ENCODE measurements around the gene SCARF2. TPM values are rescaled to one million over a fixed set of nuclear protein-coding genes. Genes with fewer than 3 reads are reported as not detected.

SCARF2 gene
- total RNA-seq, 1 experiment from 2014 or later: 26.3 TPM

- Mint-ChIP-seq H3K4me3 (no peak overlapping the region), H3K27ac (no peak overlapping the region), H3K9me3 (no peaks in the 10 kb centered on the region), H3K36me3 (no peaks in the 10 kb centered on the region), H3K4me1 (peaks cover 8% of the 10 kb centered on the region), H3K27me3 (ENCODE audit: low read depth) (peaks cover 2% of the 10 kb centered on the region; the same call in 1 of the 2 replicates)
- ChIA-PET CTCF (interaction anchor here (3.5 kb wide), 1 partner anchor 35 kb away, joined by 146 read pairs; no protein-coding TSS in a partner anchor), POLR2A (no interaction called here)
- no peak for DNase-seq (ENCODE audit: low spot score)
- ATAC-seq: no peak
- TF ChIP-seq TCF7 (CRISPR knock-in tag; IDR thresholded peaks at IDR 0.05; ENCODE audit: low read depth): no peak
- TF ChIP-seq ARID4B (CRISPR knock-in tag; IDR thresholded peaks at IDR 0.05; ENCODE audit: borderline replicate concordance): no peak
- TF ChIP-seq GABPB1 (CRISPR knock-in tag; IDR thresholded peaks at IDR 0.05): no peak
- no peak for TF ChIP-seq CREB1 (CRISPR knock-in tag; IDR thresholded peaks at IDR 0.05)
- TF ChIP-seq ZBTB21 (CRISPR knock-in tag; IDR thresholded peaks at IDR 0.05; ENCODE audit: borderline replicate concordance): no peak
- TF ChIP-seq ZNF232 (CRISPR knock-in tag; IDR thresholded peaks at IDR 0.05): no peak
- no peak for TF ChIP-seq CDX4 (CRISPR knock-in tag; IDR thresholded peaks at IDR 0.05; ENCODE audit: borderline replicate concordance)
- no peak for TF ChIP-seq MLX (CRISPR knock-in tag; IDR thresholded peaks at IDR 0.05)
Measured at GRCh38 chr22:20420157-20420842, 17.3 kb downstream of the SCARF2 start.

- H3K4me3 Mint-ChIP-seq: no peak overlapping the region
- H3K27me3 Mint-ChIP-seq (ENCODE audit: low read depth): peaks cover 2% of the 10 kb centered on the region; the same call in 1 of the 2 replicates
- no peaks in the 10 kb centered on the region for H3K9me3 Mint-ChIP-seq
- DNase-seq (ENCODE audit: low spot score) (no peak), ATAC-seq (no peak)
- ChIA-PET CTCF (interaction anchor here (2.3 to 3.5 kb wide), 2 partner anchors 8 to 36 kb away, joined by 44 to 146 read pairs; no protein-coding TSS in a partner anchor), POLR2A (interaction anchor here (0.7 kb wide), 1 partner anchor 9 kb away, joined by 8 read pairs; no protein-coding TSS in a partner anchor)
- no peaks in the 10 kb centered on the region for H3K36me3 Mint-ChIP-seq
- no peak for TF ChIP-seq ZNF532 (CRISPR knock-in tag; IDR thresholded peaks at IDR 0.05; ENCODE audit: borderline replicate concordance)
- no peak overlapping the region for H3K27ac Mint-ChIP-seq
- H3K4me1 Mint-ChIP-seq: peaks cover 8% of the 10 kb centered on the region
Measured at GRCh38 chr22:20419664-20419951, 18.0 kb downstream of the SCARF2 start.

Measured in WTC11 (cell line).